Heart left ventricle (tissue), 13 donors: ENCODE measurements around the gene GLS2.

Source experiments
- CTCF ChIP-seq, 12 donors: fragments of 200-600 bp; sonication (generic) in 4 of 12; IDR thresholded peaks; one replicate each; pipeline versions ENCODE4 v1.5.0 to v1.8.0; 2018 to 2022; ENCODE audit warnings: antibody characterized with exemption in 12 of 12, mild to moderate bottlenecking in 5 of 12
- POLR2A ChIP-seq, 2 donors: fragments of 450-650 bp; IDR thresholded peaks; one replicate each; pipeline ENCODE4 v1.6.1; 2017; ENCODE audit warnings: antibody characterized with exemption in 2 of 2, mild to moderate bottlenecking in 2 of 2, moderate library complexity in 2 of 2
- donor health status: ischemic (EF 13 %, LVEDD 7.1; RV severe dilation, severe dysfunction).
- donor health status: DM: no; HTN: yes; CAD: no.
- donor health status: DM: no; HTN: no; CAD: no.
- donor health status: ischemic (EF 25% LVEDD 6.9; RV normal size, moderate dysfunction).
- donor health status: ischemic (EF 25% LVEDD 5.7; RV mildly dilated, moderate dysfunction).
- donor health status: ischemic (EF 35%, LVEDD 5.7; RV mildly dilated, moderate dysfunction).
- donor health status: nonischemic (EF 11% LVEDD 7.7; RV severe dilation, severe dysfunction).
- donor health status: DM: yes; HTN: yes; CAD: no.
- donor health status: PGD.
- donor health status: ischemic (EF 29% LVEDD 5.4; RV normal size, mild dysfunction).
- donor health status: nonischemic (EF 23%, LVEDD 6.1; RV moderate dilation, normal function).

- TF ChIP-seq CTCF (IDR thresholded peaks at IDR 0.05) (no peak), POLR2A (IDR thresholded peaks at IDR 0.05) (no peak)
Measured at GRCh38 chr12:56454557-56454956, 33.4 kb downstream of the GLS2 start, which contains the start of gene MIP.
